HepG2 (cell line): ENCODE measurements around the gene LRRC17. TPM values are rescaled to one million over a fixed set of nuclear protein-coding genes. Genes with fewer than 3 reads are reported as not detected.
A peak's percentile ranks its signal among the peaks of the same experiment; 100 is the strongest.

Experiments used
- ARNT ChIP-seq: fragments of 450-650 bp; IDR thresholded peaks from 2 replicates; pipeline ENCODE4 v1.6.1; 2017
- CENPX ChIP-seq: sonication (generic); formaldehyde crosslinking; IDR thresholded peaks from 2 replicates; pipeline ENCODE4 v1.9.0; 2021; ENCODE audit warnings: mild to moderate bottlenecking, missing genetic modification reagents, moderate library complexity
- FOXA3 ChIP-seq: IDR thresholded peaks from 2 replicates; pipeline ENCODE4 v1.6.1; 2016; ENCODE audit warnings: missing genetic modification reagents, missing compliant biosample characterization
- GFI1 ChIP-seq: sonication (generic); formaldehyde crosslinking; IDR thresholded peaks from 2 replicates; pipeline ENCODE4 v1.5.0; 2020; ENCODE audit warnings: missing genetic modification reagents, mild to moderate bottlenecking, borderline replicate concordance
- HNRNPK ChIP-seq: fragments of 200-400 bp; formaldehyde crosslinking; IDR thresholded peaks from 2 replicates; pipeline ENCODE4 v1.6.1; 2018; ENCODE audit warnings: low read length, low read depth, moderate library complexity, mild to moderate bottlenecking; ENCODE audit not compliant: poor library complexity, severe bottlenecking
- JARID2 ChIP-seq: sonication (generic); formaldehyde crosslinking; IDR thresholded peaks from 2 replicates; pipeline ENCODE4 v1.8.1; 2023; ENCODE audit warnings: missing genetic modification reagents, inconsistent platforms; ENCODE audit not compliant: insufficient replicate concordance
- KLF16 ChIP-seq, 2 experiments: sonication (generic) in 1 of 2; formaldehyde crosslinking in 1 of 2; IDR thresholded peaks; 2 replicates each; pipeline versions ENCODE4 v1.6.1 to v1.8.0; 2016 to 2023; ENCODE audit warnings: missing genetic modification reagents in 2 of 2, missing compliant biosample characterization in 1 of 2
- MAF1 ChIP-seq: sonication (generic); formaldehyde crosslinking; IDR thresholded peaks from 2 replicates; pipeline ENCODE4 v1.5.0; 2020; ENCODE audit warnings: missing genetic modification reagents, borderline replicate concordance
- MED1 ChIP-seq: sonication (generic); formaldehyde crosslinking; IDR thresholded peaks from 2 replicates; pipeline ENCODE4 v1.4.0; 2020; ENCODE audit warnings: missing genetic modification reagents
- MXI1 ChIP-seq: IDR thresholded peaks from 3 replicates; pipeline ENCODE4 v1.6.1; 2012; ENCODE audit warnings: low read depth, low read length, inconsistent platforms, borderline replicate concordance
- NCOA1 ChIP-seq: sonication (generic); formaldehyde crosslinking; IDR thresholded peaks from 2 replicates; pipeline ENCODE4 v1.9.0; 2021; ENCODE audit warnings: missing genetic modification reagents
- NKX3-1 ChIP-seq: sonication (generic); formaldehyde crosslinking; IDR thresholded peaks from 2 replicates; pipeline ENCODE4 v1.5.0; 2020; ENCODE audit warnings: missing genetic modification reagents
- PHF21A ChIP-seq: sonication (generic); formaldehyde crosslinking; IDR thresholded peaks from 2 replicates; pipeline ENCODE4 v1.5.0; 2020; ENCODE audit warnings: mild to moderate bottlenecking, missing genetic modification reagents
- PPARG ChIP-seq: conservative IDR thresholded peaks from 2 replicates; pipeline ENCODE4 v1.6.1; 2016; ENCODE audit warnings: missing biosample characterization, missing genetic modification reagents
- PTBP1 ChIP-seq: fragments of 200-400 bp; formaldehyde crosslinking; IDR thresholded peaks from 2 replicates; pipeline ENCODE4 v1.6.1; 2018; ENCODE audit warnings: low read length, low read depth; ENCODE audit not compliant: poor library complexity, severe bottlenecking
- REXO4 ChIP-seq: sonication (generic); formaldehyde crosslinking; IDR thresholded peaks from 2 replicates; pipeline ENCODE4 v1.8.0; 2022; ENCODE audit warnings: missing genetic modification reagents, mild to moderate bottlenecking, borderline replicate concordance
- SRF ChIP-seq: IDR thresholded peaks from 2 replicates; pipeline ENCODE4 v1.6.1; 2011; ENCODE audit warnings: mild to moderate bottlenecking, low read depth, low read length, moderate library complexity
- TBP ChIP-seq: sonication (generic); formaldehyde crosslinking; IDR thresholded peaks from 2 replicates; pipeline ENCODE4 v1.5.0; 2020; ENCODE audit warnings: missing genetic modification reagents
- U2AF1 ChIP-seq: fragments of 200-400 bp; formaldehyde crosslinking; optimal IDR thresholded peaks from 2 replicates; pipeline ENCODE3; 2017; ENCODE audit warnings: mild to moderate bottlenecking, low read depth, low read length
- ZFP36 ChIP-seq: fragments of 150-350 bp; IDR thresholded peaks from 2 replicates; pipeline ENCODE4 v1.6.1; 2018; ENCODE audit warnings: borderline replicate concordance, low read length, low read depth; ENCODE audit not compliant: partially characterized antibody
- ZFP62 ChIP-seq: sonication (generic); formaldehyde crosslinking; IDR thresholded peaks from 2 replicates; pipeline ENCODE4 v1.4.0; 2020; ENCODE audit warnings: missing genetic modification reagents
- ZNF468 ChIP-seq: sonication (generic); formaldehyde crosslinking; IDR thresholded peaks from 2 replicates; pipeline ENCODE4 v1.8.0; 2022; ENCODE audit warnings: mild to moderate bottlenecking, moderate library complexity, missing genetic modification reagents
- ZNF501 ChIP-seq: sonication (generic); formaldehyde crosslinking; IDR thresholded peaks from 2 replicates; pipeline ENCODE4 v1.5.1; 2020; ENCODE audit warnings: mild to moderate bottlenecking, moderate library complexity, missing genetic modification reagents
- ZNF543 ChIP-seq: sonication (generic); formaldehyde crosslinking; IDR thresholded peaks from 2 replicates; pipeline ENCODE4 v1.4.0; 2020; ENCODE audit warnings: mild to moderate bottlenecking, missing genetic modification reagents
- ZNF782 ChIP-seq: sonication (generic); formaldehyde crosslinking; IDR thresholded peaks from 2 replicates; pipeline ENCODE4 v1.4.0; 2020; ENCODE audit warnings: missing genetic modification reagents, mild to moderate bottlenecking, borderline replicate concordance
- polyA plus RNA-seq, 8 experiments: library from polyadenylated mRNA; depleted of rRNA in 3 of 8; stranded (reverse) in 7 of 8; unstranded in 1 of 8; fragments of >200 nt; fragmentation: Illumina TruSeq in 4 of 8; extraction: Trizol in 4 of 8; gene quantifications; 2 replicates each; pipeline versions ENCODE4 v1.2.1 to v1.2.3, GENCODE V29; 2011 to 2016; ENCODE audit warnings: low read depth in 4 of 8, missing spikeins in 1 of 8, mixed read lengths in 1 of 8; ENCODE audit not compliant: insufficient read depth in 1 of 8
- total RNA-seq, 5 experiments: library from RNA; depleted of rRNA; stranded (reverse); fragments of >200 nt; fragmentation: Illumina TruSeq; extraction: Trizol; gene quantifications; 2 replicates each; pipeline ENCODE4 v1.2.3, GENCODE V29; 2016; ENCODE audit warnings: low read depth in 1 of 5
- TF ChIP-seq, protein P1 (sequence below), 2 experiments: sonication (generic) in 1 of 2; formaldehyde crosslinking in 1 of 2; IDR thresholded peaks; 2 replicates each; pipeline versions ENCODE4 v1.4.0 to v1.6.1; 2018 to 2020; ENCODE audit warnings: missing genetic modification reagents in 2 of 2, borderline replicate concordance in 1 of 2, low read depth in 1 of 2, mild to moderate bottlenecking in 1 of 2, missing biosample characterization in 1 of 2
- TF ChIP-seq, protein P2 (sequence below): sonication (generic); formaldehyde crosslinking; IDR thresholded peaks from 2 replicates; pipeline ENCODE4 v1.4.0; 2020; ENCODE audit warnings: missing genetic modification reagents
- TF ChIP-seq, protein P3 (sequence below): IDR thresholded peaks from 2 replicates; pipeline ENCODE4 v1.6.1; 2016; ENCODE audit warnings: low read depth

The LRRC17 gene
- total and polyA plus RNA-seq, 2 of the 13 experiments (the other 11 are each of a cell fraction or from before 2014, with no cell fraction given): 0.20 to 0.66 TPM

DNA sequence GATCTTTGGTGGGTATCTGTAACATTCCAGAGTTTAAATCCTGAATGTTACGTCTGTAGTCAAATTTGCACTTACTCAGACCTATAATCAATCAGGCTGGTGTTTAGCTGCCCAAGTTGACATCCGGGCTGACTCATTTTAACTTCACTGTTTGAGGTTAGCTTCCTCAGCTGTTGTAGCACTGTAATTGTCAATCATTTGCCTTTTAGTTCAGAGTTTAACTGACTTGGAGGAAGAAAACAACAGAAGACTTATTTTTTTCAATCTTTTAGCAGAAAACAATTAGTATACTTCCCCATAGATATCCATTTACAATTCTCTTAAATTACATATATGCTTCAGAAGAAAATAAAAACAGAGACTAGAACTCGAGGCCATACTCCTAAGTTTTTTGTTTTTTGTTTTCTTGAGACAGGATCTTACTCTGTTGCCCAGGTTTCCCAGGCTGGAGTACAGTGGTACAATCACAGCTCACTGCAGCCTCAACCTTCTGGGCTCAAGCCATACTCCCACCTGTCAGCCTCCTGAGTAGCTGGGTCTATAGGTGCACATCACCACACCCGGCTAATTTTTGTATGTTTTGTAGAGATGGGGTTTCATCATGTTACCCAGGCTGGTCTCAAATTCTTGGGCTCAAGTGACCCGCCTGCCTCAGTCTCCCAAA is 38.5 kb upstream of the LRRC17 start (continued):
- no peak for TF ChIP-seq NKX3-1 (CRISPR knock-in tag)
- TF ChIP-seq REXO4: no peak
- TF ChIP-seq ZNF501 (CRISPR knock-in tag): no peak
- no peak for TF ChIP-seq ZNF543 (CRISPR knock-in tag)
- no peak for TF ChIP-seq ZNF782 (CRISPR knock-in tag)
- peak; percentile 82 for TF ChIP-seq FOXA3 (CRISPR knock-in tag)
- TF ChIP-seq, protein P1, sequence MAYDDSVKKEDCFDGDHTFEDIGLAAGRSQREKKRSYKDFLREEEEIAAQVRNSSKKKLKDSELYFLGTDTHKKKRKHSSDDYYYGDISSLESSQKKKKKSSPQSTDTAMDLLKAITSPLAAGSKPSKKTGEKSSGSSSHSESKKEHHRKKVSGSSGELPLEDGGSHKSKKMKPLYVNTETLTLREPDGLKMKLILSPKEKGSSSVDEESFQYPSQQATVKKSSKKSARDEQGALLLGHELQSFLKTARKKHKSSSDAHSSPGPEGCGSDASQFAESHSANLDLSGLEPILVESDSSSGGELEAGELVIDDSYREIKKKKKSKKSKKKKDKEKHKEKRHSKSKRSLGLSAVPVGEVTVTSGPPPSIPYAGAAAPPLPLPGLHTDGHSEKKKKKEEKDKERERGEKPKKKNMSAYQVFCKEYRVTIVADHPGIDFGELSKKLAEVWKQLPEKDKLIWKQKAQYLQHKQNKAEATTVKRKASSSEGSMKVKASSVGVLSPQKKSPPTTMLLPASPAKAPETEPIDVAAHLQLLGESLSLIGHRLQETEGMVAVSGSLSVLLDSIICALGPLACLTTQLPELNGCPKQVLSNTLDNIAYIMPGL (CRISPR knock-in tag; IDR thresholded peaks at IDR 0.05; ENCODE audit: borderline replicate concordance in 1 of 2, low read depth in 1 of 2): no peak
- no peak for TF ChIP-seq JARID2 (CRISPR knock-in tag)
- no peak for TF ChIP-seq ARNT
- no peak for TF ChIP-seq ZNF468 (CRISPR knock-in tag)
- no peak for TF ChIP-seq GFI1
- TF ChIP-seq PPARG (CRISPR knock-in tag): peak; percentile 67
- no peak for TF ChIP-seq MXI1
- no peak for TF ChIP-seq U2AF1
- no peak for TF ChIP-seq TBP (CRISPR knock-in tag)
- no peak for TF ChIP-seq ZFP36
- TF ChIP-seq MED1 (CRISPR knock-in tag): peak; percentile 90
- TF ChIP-seq PTBP1: no peak
- no peak for TF ChIP-seq ZFP62 (CRISPR knock-in tag)
- no peak for TF ChIP-seq MAF1 (CRISPR knock-in tag)
- TF ChIP-seq PHF21A: no peak
- no peak for TF ChIP-seq NCOA1 (CRISPR knock-in tag)
- TF ChIP-seq, protein P2, sequence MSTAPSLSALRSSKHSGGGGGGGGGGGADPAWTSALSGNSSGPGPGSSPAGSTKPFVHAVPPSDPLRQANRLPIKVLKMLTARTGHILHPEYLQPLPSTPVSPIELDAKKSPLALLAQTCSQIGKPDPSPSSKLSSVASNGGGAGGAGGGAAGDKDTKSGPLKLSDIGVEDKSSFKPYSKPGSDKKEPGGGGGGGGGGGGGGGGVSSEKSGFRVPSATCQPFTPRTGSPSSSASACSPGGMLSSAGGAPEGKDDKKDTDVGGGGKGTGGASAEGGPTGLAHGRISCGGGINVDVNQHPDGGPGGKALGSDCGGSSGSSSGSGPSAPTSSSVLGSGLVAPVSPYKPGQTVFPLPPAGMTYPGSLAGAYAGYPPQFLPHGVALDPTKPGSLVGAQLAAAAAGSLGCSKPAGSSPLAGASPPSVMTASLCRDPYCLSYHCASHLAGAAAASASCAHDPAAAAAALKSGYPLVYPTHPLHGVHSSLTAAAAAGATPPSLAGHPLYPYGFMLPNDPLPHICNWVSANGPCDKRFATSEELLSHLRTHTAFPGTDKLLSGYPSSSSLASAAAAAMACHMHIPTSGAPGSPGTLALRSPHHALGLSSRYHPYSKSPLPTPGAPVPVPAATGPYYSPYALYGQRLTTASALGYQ (CRISPR knock-in tag): no peak
- no peak for TF ChIP-seq KLF16 (CRISPR knock-in tag; IDR thresholded peaks at IDR 0.05)
- TF ChIP-seq SRF: no peak
- no peak for TF ChIP-seq HNRNPK
- TF ChIP-seq, protein P3, sequence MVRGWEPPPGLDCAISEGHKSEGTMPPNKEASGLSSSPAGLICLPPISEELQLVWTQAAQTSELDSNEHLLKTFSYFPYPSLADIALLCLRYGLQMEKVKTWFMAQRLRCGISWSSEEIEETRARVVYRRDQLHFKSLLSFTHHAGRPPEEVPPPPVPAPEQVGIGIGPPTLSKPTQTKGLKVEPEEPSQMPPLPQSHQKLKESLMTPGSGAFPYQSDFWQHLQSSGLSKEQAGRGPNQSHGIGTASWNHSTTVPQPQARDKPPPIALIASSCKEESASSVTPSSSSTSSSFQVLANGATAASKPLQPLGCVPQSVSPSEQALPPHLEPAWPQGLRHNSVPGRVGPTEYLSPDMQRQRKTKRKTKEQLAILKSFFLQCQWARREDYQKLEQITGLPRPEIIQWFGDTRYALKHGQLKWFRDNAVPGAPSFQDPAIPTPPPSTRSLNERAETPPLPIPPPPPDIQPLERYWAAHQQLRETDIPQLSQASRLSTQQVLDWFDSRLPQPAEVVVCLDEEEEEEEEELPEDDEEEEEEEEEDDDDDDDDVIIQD (CRISPR knock-in tag): peak; percentile 65; the same call in 1 of the 2 replicates
- no peak for TF ChIP-seq CENPX (CRISPR knock-in tag)
